MCF 10A (cell line): ENCODE results near the gene DKK2. TPM values are rescaled to one million over a fixed set of nuclear protein-coding genes. Genes with fewer than 3 reads are reported as not detected.

ENCODE experiments used
- BruUV-seq: library from RNA; stranded (reverse); fragments of 400-500 nt; replicated peaks from 2 replicates; lab custom pipeline; 2021; lab: Mats Ljungman, UMichigan
- CTCF ChIA-PET: fragments of 300-600 bp; sonication (Branson Sonifier 250); formaldehyde crosslinking; extraction: SDS; loops from one replicate; lab custom pipeline; 2021; ENCODE audit warnings: antibody characterized with exemption, inconsistent platforms; lab: Yijun Ruan, JAX
- POLR2A ChIA-PET: fragments of 300-600, 350-650 bp; sonication (Branson Sonifier 250); formaldehyde crosslinking; extraction: SDS; loops from one replicate; lab custom pipeline; 2020; ENCODE audit warnings: antibody characterized with exemption, inconsistent platforms; lab: Yijun Ruan, JAX
- DNase-seq: peaks from one replicate; pipeline ENCODE4 v3.0.0-alpha.2; 2018; ENCODE audit not compliant: unreplicated experiment
- H3K27ac Mint-ChIP-seq: one replicate; pipeline ENCODE4 v1.8.0; 2022; ENCODE audit warnings: mild to moderate bottlenecking, low read depth, mixed read lengths; ENCODE audit not compliant: unreplicated experiment
- H3K27me3 Mint-ChIP-seq: one replicate; pipeline ENCODE4 v1.8.0; 2022; ENCODE audit warnings: mixed read lengths; ENCODE audit not compliant: insufficient read depth, unreplicated experiment
- H3K36me3 Mint-ChIP-seq: one replicate; pipeline ENCODE4 v1.8.0; 2022; ENCODE audit warnings: mild to moderate bottlenecking, moderate library complexity, mixed read lengths; ENCODE audit not compliant: insufficient read depth, unreplicated experiment
- H3K4me1 Mint-ChIP-seq: one replicate; pipeline ENCODE4 v1.8.0; 2022; ENCODE audit warnings: mixed read lengths; ENCODE audit not compliant: insufficient read depth, unreplicated experiment
- H3K4me3 Mint-ChIP-seq: one replicate; pipeline ENCODE4 v1.8.0; 2022; ENCODE audit warnings: mild to moderate bottlenecking, moderate library complexity, mixed read lengths; ENCODE audit not compliant: unreplicated experiment
- H3K9me3 Mint-ChIP-seq: one replicate; pipeline ENCODE4 v1.8.0; 2022; ENCODE audit warnings: mixed read lengths; ENCODE audit not compliant: unreplicated experiment
- intact Hi-C: fragments of 100-400 bp; cut with micrococcal nuclease; formaldehyde crosslinking; loops from 2 replicates; pipeline ENCODE4 v1.14.1; 2022
- total RNA-seq: library from RNA; stranded (reverse); gene quantifications from 2 replicates; pipeline ENCODE4 v1.2.3, GENCODE V29; 2022
- TF ChIP-seq, protein P1 (sequence below): fragments of 200-600 bp; IDR thresholded peaks from one replicate; pipeline ENCODE4 v1.8.0; 2022; ENCODE audit warnings: antibody characterized with exemption, mild to moderate bottlenecking; ENCODE audit not compliant: unreplicated experiment

The DKK2 gene
- total RNA-seq, 1 experiment from 2014 or later, result 0.30 TPM

DNA sequence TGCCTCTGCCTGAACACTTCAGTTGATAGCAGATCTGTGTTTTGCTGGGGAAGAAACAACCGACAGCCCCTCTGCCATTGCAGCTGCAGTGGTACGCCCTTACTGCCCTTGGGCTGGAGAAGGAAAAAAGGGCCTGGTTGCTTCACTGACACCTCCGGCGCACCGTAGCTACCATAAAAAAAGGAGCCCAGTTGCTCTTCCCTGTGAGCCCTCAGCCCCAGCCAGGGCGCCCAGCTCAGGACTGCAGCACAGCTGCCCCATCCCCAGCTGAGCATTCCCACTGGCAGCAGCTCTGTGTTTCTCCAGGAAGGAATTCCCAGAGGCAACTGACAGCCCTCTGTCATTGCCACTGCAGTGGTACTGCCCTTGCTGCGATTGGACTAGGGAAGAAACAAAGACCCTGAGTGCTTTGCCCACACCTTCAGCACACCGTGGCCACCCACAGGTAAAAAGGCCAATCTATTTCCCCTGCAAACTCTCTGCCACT lies 142.7 kb downstream of the DKK2 start:
- H3K36me3 Mint-ChIP-seq, result no peaks in the 10 kb centered on the region
- H3K27ac Mint-ChIP-seq, result no peak overlapping the region
- DNase-seq, result no peak
- peaks cover 10% of the 10 kb centered on the region for H3K9me3 Mint-ChIP-seq
- POLR2A ChIA-PET, result no interaction called here
- CTCF ChIA-PET, result interaction anchor here (1.2 kb wide), 1 partner anchor 289 kb away, joined by 3 read pairs; no protein-coding TSS in a partner anchor
- intact Hi-C loops, result no loop called here
- no peak overlapping the region for H3K4me3 Mint-ChIP-seq
- no TSS peak for BruUV-seq
- H3K27me3 Mint-ChIP-seq, result no peaks in the 10 kb centered on the region
- TF ChIP-seq, protein P1, sequence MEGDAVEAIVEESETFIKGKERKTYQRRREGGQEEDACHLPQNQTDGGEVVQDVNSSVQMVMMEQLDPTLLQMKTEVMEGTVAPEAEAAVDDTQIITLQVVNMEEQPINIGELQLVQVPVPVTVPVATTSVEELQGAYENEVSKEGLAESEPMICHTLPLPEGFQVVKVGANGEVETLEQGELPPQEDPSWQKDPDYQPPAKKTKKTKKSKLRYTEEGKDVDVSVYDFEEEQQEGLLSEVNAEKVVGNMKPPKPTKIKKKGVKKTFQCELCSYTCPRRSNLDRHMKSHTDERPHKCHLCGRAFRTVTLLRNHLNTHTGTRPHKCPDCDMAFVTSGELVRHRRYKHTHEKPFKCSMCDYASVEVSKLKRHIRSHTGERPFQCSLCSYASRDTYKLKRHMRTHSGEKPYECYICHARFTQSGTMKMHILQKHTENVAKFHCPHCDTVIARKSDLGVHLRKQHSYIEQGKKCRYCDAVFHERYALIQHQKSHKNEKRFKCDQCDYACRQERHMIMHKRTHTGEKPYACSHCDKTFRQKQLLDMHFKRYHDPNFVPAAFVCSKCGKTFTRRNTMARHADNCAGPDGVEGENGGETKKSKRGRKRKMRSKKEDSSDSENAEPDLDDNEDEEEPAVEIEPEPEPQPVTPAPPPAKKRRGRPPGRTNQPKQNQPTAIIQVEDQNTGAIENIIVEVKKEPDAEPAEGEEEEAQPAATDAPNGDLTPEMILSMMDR, result no peak
- no peaks in the 10 kb centered on the region for H3K4me1 Mint-ChIP-seq

DNA sequence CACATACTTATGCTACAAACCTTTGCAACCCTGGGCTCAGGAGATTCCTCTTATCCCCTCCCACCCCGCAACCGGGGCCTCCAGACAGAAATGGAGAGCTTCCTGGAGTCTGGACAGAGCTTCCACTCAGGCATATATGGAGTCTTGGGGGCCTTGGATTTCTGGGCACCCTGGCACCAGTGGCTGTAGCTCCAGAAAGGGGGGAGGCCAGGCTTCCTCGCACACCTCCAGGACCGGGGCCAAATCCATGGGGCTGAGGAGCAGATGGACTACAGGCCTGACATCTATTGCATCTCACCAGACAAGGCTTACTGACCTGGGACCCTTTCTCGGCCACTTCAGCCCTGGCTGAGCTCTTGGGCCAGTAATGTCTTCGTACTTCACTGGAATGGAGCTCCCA lies 143.3 kb downstream of the DKK2 start:
- Mint-ChIP-seq H3K27ac (no peak overlapping the region), H3K27me3 (no peaks in the 10 kb centered on the region), H3K36me3 (no peaks in the 10 kb centered on the region), H3K9me3 (peaks cover 10% of the 10 kb centered on the region), H3K4me1 (no peaks in the 10 kb centered on the region), H3K4me3 (no peak overlapping the region)
- BruUV-seq, result no TSS peak
- intact Hi-C loops, result no loop called here
- CTCF ChIA-PET, result interaction anchor here (0.6 to 0.7 kb wide), 2 partner anchors 42 to 523 kb away, joined by 3 read pairs; no protein-coding TSS in a partner anchor
- TF ChIP-seq, protein P1, result no peak
- POLR2A ChIA-PET, result no interaction called here
- DNase-seq, result no peak

DNA sequence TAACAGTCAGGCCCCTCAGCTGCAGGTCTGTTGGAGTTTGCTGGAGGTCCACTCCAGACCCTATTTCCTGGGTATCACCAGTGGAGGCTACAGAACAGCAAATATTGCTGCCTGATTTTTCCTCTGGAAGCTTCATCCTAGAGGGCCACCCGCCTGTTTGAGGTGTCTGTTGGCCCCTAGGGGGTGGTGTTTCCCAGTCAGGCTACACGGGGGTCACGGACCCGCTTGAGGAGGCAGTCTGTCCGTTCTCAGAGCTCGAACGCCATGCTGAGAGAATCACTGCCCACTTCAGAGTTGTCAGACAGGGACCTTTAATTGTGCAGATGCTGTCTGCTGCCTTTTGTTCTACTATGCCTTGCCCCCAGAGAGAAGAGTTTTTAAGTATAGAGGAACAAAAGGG lies 160.8 kb downstream of the DKK2 start:
- CTCF ChIA-PET, result no interaction called here
- BruUV-seq, result no TSS peak
- no peak overlapping the region for H3K27ac Mint-ChIP-seq

More for the DNA sequence above, 160.8 kb downstream of the DKK2 start:
- Mint-ChIP-seq H3K36me3 (no peaks in the 10 kb centered on the region), H3K9me3 (no peaks in the 10 kb centered on the region), H3K4me1 (no peaks in the 10 kb centered on the region), H3K27me3 (no peaks in the 10 kb centered on the region), H3K4me3 (no peak overlapping the region)
- POLR2A ChIA-PET, result no interaction called here
- TF ChIP-seq, protein P1, result no peak
- intact Hi-C loops, result no loop called here
- no peak for DNase-seq
